Mesendoderm (in vitro differentiated cells): Measurements from ENCODE around the gene CIDEB.

ENCODE experiments used
- DNase-seq: peaks from one replicate; pipeline ENCODE4 v3.0.0; 2013
- H2AK5ac ChIP-seq: 2 replicates; pipeline ENCODE4 v1.6.1; 2013; ENCODE audit warnings: low read length, inconsistent platforms
- H2BK120ac ChIP-seq: 2 replicates; pipeline ENCODE4 v1.6.1; 2013; ENCODE audit warnings: low read depth, mild to moderate bottlenecking, low read length, moderate library complexity, mixed read lengths
- H2BK15ac ChIP-seq: replicated peaks from 2 replicates; pipeline ENCODE4 v1.6.1; 2013; ENCODE audit warnings: low read depth, mild to moderate bottlenecking, moderate library complexity
- H2BK5ac ChIP-seq: 2 replicates; pipeline ENCODE4 v1.6.1; 2013; ENCODE audit warnings: low read length, inconsistent platforms
- H3K18ac ChIP-seq: 2 replicates; pipeline ENCODE4 v1.6.1; 2013; ENCODE audit warnings: mild to moderate bottlenecking, low read length, mixed read lengths
- H3K23ac ChIP-seq: one replicate; pipeline ENCODE4 v1.6.1; 2013; ENCODE audit warnings: low read length
- H3K27ac ChIP-seq: 2 replicates; pipeline ENCODE4 v1.5.1; 2013; ENCODE audit warnings: low read depth, mild to moderate bottlenecking, inconsistent platforms, low read length, moderate library complexity
- H3K27me3 ChIP-seq: 2 replicates; pipeline ENCODE4 v1.6.1; 2013; ENCODE audit warnings: low read length, control low read depth, mild to moderate bottlenecking, inconsistent platforms; ENCODE audit not compliant: insufficient read depth, poor library complexity
- H3K36me3 ChIP-seq: 2 replicates; pipeline ENCODE4 v1.6.1; 2013; ENCODE audit warnings: low read length, inconsistent platforms; ENCODE audit not compliant: control insufficient read depth, insufficient read depth
- H3K4ac ChIP-seq: one replicate; pipeline ENCODE4 v1.6.1; 2013; ENCODE audit warnings: low read depth, mild to moderate bottlenecking, low read length, moderate library complexity
- H3K4me1 ChIP-seq: 2 replicates; pipeline ENCODE4 v1.6.1; 2013; ENCODE audit warnings: low read depth, low read length, inconsistent platforms; ENCODE audit not compliant: control insufficient read depth
- H3K4me2 ChIP-seq: 2 replicates; pipeline ENCODE4 v1.6.1; 2013; ENCODE audit warnings: low read length
- H3K4me3 ChIP-seq: 2 replicates; pipeline ENCODE4 v1.5.1; 2013; ENCODE audit warnings: mild to moderate bottlenecking, low read length
- H3K56ac ChIP-seq: one replicate; pipeline ENCODE4 v1.6.1; 2013; ENCODE audit warnings: low read length
- H3K79me1 ChIP-seq: 2 replicates; pipeline ENCODE4 v1.6.1; 2013; ENCODE audit warnings: low read length, inconsistent platforms
- H3K79me2 ChIP-seq: 2 replicates; pipeline ENCODE4 v1.6.1; 2013; ENCODE audit warnings: mild to moderate bottlenecking, low read length; ENCODE audit not compliant: control insufficient read depth, insufficient read depth
- H3K9ac ChIP-seq: 2 replicates; pipeline ENCODE4 v1.6.1; 2013; ENCODE audit warnings: low read length, inconsistent platforms
- H4K5ac ChIP-seq: one replicate; pipeline ENCODE4 v1.6.1; 2013; ENCODE audit warnings: low read length
- H4K8ac ChIP-seq: one replicate; pipeline ENCODE4 v1.6.1; 2013; ENCODE audit warnings: low read depth, mild to moderate bottlenecking, control low read depth, low read length, moderate library complexity
- WGBS: extraction: QIAGEN DNeasy Blood & Tissue Kit; methylation state at CpG from one replicate; pipeline ENCODE4 v1.1.7; 2013; ENCODE audit warnings: low lambda C conversion rate, missing lambda C conversion rate; ENCODE audit not compliant: insufficient coverage; ENCODE audit errors: extremely low coverage; 5-methylcytosine and 5-hydroxymethylcytosine counted together

Gene CIDEB

GRCh38 chr14:24269910-24270536 is 37.8 kb downstream of the CIDEB start:
- no peak overlapping the region for H3K56ac ChIP-seq
- H3K23ac ChIP-seq: no peak overlapping the region
- no peak overlapping the region for H3K4me2 ChIP-seq
- no peaks in the 10 kb centered on the region for H3K4me1 ChIP-seq
- H2BK15ac ChIP-seq: no peak overlapping the region
- H3K4ac ChIP-seq: no peak overlapping the region
- no peak overlapping the region for H4K5ac ChIP-seq
- no peak overlapping the region for H3K18ac ChIP-seq
- H3K36me3 ChIP-seq: no peaks in the 10 kb centered on the region
- no peaks in the 10 kb centered on the region for H3K27me3 ChIP-seq
- no peak overlapping the region for H2AK5ac ChIP-seq
- H2BK120ac ChIP-seq: no peak overlapping the region
- no peaks in the 10 kb centered on the region for H3K79me1 ChIP-seq
- no peak overlapping the region for H3K27ac ChIP-seq
- no CpG with 5 or more reads among the region's 14 CpGs for WGBS
- no peak overlapping the region for H3K4me3 ChIP-seq
- H3K79me2 ChIP-seq: no peaks in the 10 kb centered on the region
- DNase-seq: no peak
- no peak overlapping the region for H2BK5ac ChIP-seq
- H3K9ac ChIP-seq: no peak overlapping the region
- H4K8ac ChIP-seq: no peak overlapping the region

- H2BK120ac ChIP-seq: no peak overlapping the region
Measured at GRCh38 chr14:24269368-24269767, 38.4 kb downstream of the CIDEB start.

GRCh38 chr14:24268225-24268624 is 39.6 kb downstream of the CIDEB start:
- no CpG with 5 or more reads among the region's 9 CpGs for WGBS
- H2BK15ac ChIP-seq: no peak overlapping the region

More at GRCh38 chr14:24269368-24269767, 38.4 kb downstream of the CIDEB start:
- DNase-seq: no peak
- Histone ChIP-seq H4K5ac (no peak overlapping the region), H3K23ac (no peak overlapping the region), H3K79me1 (no peaks in the 10 kb centered on the region), H3K18ac (no peak overlapping the region), H4K8ac (no peak overlapping the region), H3K56ac (no peak overlapping the region), H3K27ac (no peak overlapping the region), H2BK5ac (no peak overlapping the region), H3K27me3 (no peaks in the 10 kb centered on the region), H2AK5ac (no peak overlapping the region), H3K4me1 (no peaks in the 10 kb centered on the region), H3K4me2 (no peak overlapping the region), H2BK15ac (no peak overlapping the region), H3K9ac (no peak overlapping the region), H3K4ac (no peak overlapping the region), H3K4me3 (no peak overlapping the region), H3K79me2 (no peaks in the 10 kb centered on the region), H3K36me3 (no peaks in the 10 kb centered on the region)
- no CpG with 5 or more reads among the region's 8 CpGs for WGBS

GRCh38 chr14:24267516-24267915 is 40.3 kb downstream of the CIDEB start:
- no peak overlapping the region for H4K5ac ChIP-seq
- H2AK5ac ChIP-seq: no peak overlapping the region
- no peaks in the 10 kb centered on the region for H3K27me3 ChIP-seq
- no peak overlapping the region for H3K4me2 ChIP-seq
- H3K36me3 ChIP-seq: no peaks in the 10 kb centered on the region
- no peaks in the 10 kb centered on the region for H3K79me2 ChIP-seq
- no peak overlapping the region for H3K9ac ChIP-seq
- no peak overlapping the region for H3K56ac ChIP-seq
- no peak overlapping the region for H3K27ac ChIP-seq
- no CpG with 5 or more reads among the region's 9 CpGs for WGBS
- no peak for DNase-seq
- H2BK15ac ChIP-seq: no peak overlapping the region
- no peak overlapping the region for H3K23ac ChIP-seq
- no peak overlapping the region for H3K18ac ChIP-seq
- no peaks in the 10 kb centered on the region for H3K79me1 ChIP-seq
- H2BK120ac ChIP-seq: no peak overlapping the region
- H2BK5ac ChIP-seq: no peak overlapping the region
- H4K8ac ChIP-seq: no peak overlapping the region
- H3K4me3 ChIP-seq: no peak overlapping the region
- H3K4ac ChIP-seq: no peak overlapping the region
- H3K4me1 ChIP-seq: no peaks in the 10 kb centered on the region

More at GRCh38 chr14:24268225-24268624, 39.6 kb downstream of the CIDEB start:
- Histone ChIP-seq H3K27me3 (no peaks in the 10 kb centered on the region), H3K4me2 (no peak overlapping the region), H3K36me3 (no peaks in the 10 kb centered on the region), H3K4me3 (no peak overlapping the region), H4K5ac (no peak overlapping the region), H3K79me2 (no peaks in the 10 kb centered on the region), H2AK5ac (no peak overlapping the region), H3K79me1 (no peaks in the 10 kb centered on the region), H3K9ac (no peak overlapping the region), H3K27ac (no peak overlapping the region), H2BK120ac (no peak overlapping the region), H3K23ac (no peak overlapping the region), H3K56ac (no peak overlapping the region), H2BK5ac (no peak overlapping the region), H4K8ac (no peak overlapping the region), H3K4ac (no peak overlapping the region), H3K18ac (no peak overlapping the region), H3K4me1 (no peaks in the 10 kb centered on the region)
- DNase-seq: no peak

- H3K27ac ChIP-seq: no peak overlapping the region
- no peak overlapping the region for H3K4me3 ChIP-seq
- H2BK15ac ChIP-seq: no peak overlapping the region
- no peaks in the 10 kb centered on the region for H3K27me3 ChIP-seq
- no peak overlapping the region for H3K18ac ChIP-seq
- H2BK5ac ChIP-seq: no peak overlapping the region
- no peak overlapping the region for H3K4me2 ChIP-seq
- no peaks in the 10 kb centered on the region for H3K4me1 ChIP-seq
- no peak overlapping the region for H3K9ac ChIP-seq
- H3K23ac ChIP-seq: no peak overlapping the region
- no peak overlapping the region for H3K56ac ChIP-seq
- WGBS: no CpG with 5 or more reads among the region's 18 CpGs
- DNase-seq: no peak
- H2AK5ac ChIP-seq: no peak overlapping the region
- H4K8ac ChIP-seq: no peak overlapping the region
- no peaks in the 10 kb centered on the region for H3K79me1 ChIP-seq
- no peaks in the 10 kb centered on the region for H3K36me3 ChIP-seq
- no peak overlapping the region for H4K5ac ChIP-seq
- H3K4ac ChIP-seq: no peak overlapping the region
- no peak overlapping the region for H2BK120ac ChIP-seq
- H3K79me2 ChIP-seq: no peaks in the 10 kb centered on the region
Measured at GRCh38 chr14:24266344-24267244, 41.2 kb downstream of the CIDEB start.
